ENCODE data around the gene ECI2. TPM values are rescaled to one million over a fixed set of nuclear protein-coding genes. Genes with fewer than 3 reads are reported as not detected.

Gene ECI2
- total and polyA plus RNA-seq, 3 donors from 2014 or later, result 52.3 to 57.2 (median 53.3) TPM

DNA sequence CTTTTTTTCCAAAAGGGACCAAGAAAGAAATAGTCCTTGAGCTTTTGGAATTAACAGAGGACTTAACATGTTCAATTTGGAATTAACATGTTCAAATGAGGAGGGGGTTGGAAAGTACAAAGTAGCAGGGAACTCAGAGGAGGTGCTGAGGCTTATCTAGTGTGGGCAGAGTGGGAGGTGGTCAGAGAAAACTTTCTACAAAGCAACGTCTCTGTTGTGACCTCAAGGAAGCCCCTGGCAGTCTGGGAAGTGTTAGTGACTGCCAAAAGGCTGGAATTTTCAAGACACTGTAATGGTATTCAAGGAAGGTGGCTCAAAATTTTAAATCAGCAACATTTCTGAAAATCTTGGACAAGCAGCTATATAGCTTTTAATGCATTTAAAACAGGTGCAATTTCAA is 7.3 kb downstream of the ECI2 start:
- no peak overlapping the region for H3K4me3 ChIP-seq
- no peaks in the 10 kb centered on the region for H3K4me1 ChIP-seq
- DNase-seq, result no peak
- WGBS, 2 donors, result 26 to 50% methylated on average over 1 of the region's 1 CpG
- intact Hi-C loops (cut with DNase I; ENCODE audit: low total_unique reads), result no loop called here
- no peak for TF ChIP-seq POLR2A (IDR thresholded peaks at IDR 0.05)
- TF ChIP-seq CTCF (IDR thresholded peaks at IDR 0.05), result no peak
- H3K9me3 ChIP-seq, result no peaks in the 10 kb centered on the region
- H3K36me3 ChIP-seq (ENCODE audit: low read depth, missing control alignments), result no peaks in the 10 kb centered on the region
- H3K27me3 ChIP-seq, result no peaks in the 10 kb centered on the region
- H3K27ac ChIP-seq, result no peak overlapping the region

- no peaks in the 10 kb centered on the region for H3K27me3 ChIP-seq
- DNase-seq, result no peak
- no peaks in the 10 kb centered on the region for H3K36me3 ChIP-seq (ENCODE audit: low read depth, missing control alignments)
- intact Hi-C loops (cut with DNase I; ENCODE audit: low total_unique reads), result no loop called here
- 73 to 79% methylated on average over 8 of the region's 8 CpGs for WGBS, 2 donors
- H3K4me1 ChIP-seq, result no peaks in the 10 kb centered on the region
- TF ChIP-seq POLR2A (IDR thresholded peaks at IDR 0.05) (no peak), CTCF (IDR thresholded peaks at IDR 0.05) (no peak)
- no peak overlapping the region for H3K27ac ChIP-seq
- H3K9me3 ChIP-seq, result no peaks in the 10 kb centered on the region
- no peak overlapping the region for H3K4me3 ChIP-seq
These were observed 9.2 kb downstream of the ECI2 start for GRCh38 chr6:4125933-4126864.

DNA sequence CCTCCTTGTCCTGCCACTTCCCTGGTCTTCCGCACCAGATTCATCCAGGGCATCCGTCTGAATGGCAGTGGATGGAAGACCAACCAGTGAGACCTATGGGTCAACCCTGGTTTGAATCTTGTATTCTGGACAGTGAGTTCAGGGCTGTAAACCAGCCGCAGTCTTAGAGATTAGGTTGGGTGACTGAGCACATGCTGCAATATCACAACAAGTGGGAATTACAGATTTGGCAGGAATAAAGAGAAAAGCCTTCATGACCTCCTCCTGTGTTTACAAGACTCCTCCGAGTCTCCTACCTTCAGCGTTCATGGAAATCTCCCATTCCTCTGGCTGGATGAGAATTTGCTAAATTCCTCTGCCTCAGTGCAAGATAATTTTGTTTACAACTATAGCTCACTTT is 9.9 kb downstream of the ECI2 start:
- no peak for TF ChIP-seq POLR2A (IDR thresholded peaks at IDR 0.05)
- no peak for TF ChIP-seq CTCF (IDR thresholded peaks at IDR 0.05)
- H3K9me3 ChIP-seq, result no peaks in the 10 kb centered on the region
- 71 to 83% methylated on average over 5 of the region's 5 CpGs for whole genome bisulfite sequencing, 2 donors
- DNase-seq, result no peak
- intact Hi-C loops (cut with DNase I; ENCODE audit: low total_unique reads), result no loop called here
- no peaks in the 10 kb centered on the region for H3K4me1 ChIP-seq
- no peaks in the 10 kb centered on the region for H3K27me3 ChIP-seq
- H3K4me3 ChIP-seq, result no peak overlapping the region
- H3K36me3 ChIP-seq (ENCODE audit: low read depth, missing control alignments), result no peaks in the 10 kb centered on the region
- no peak overlapping the region for H3K27ac ChIP-seq

DNA sequence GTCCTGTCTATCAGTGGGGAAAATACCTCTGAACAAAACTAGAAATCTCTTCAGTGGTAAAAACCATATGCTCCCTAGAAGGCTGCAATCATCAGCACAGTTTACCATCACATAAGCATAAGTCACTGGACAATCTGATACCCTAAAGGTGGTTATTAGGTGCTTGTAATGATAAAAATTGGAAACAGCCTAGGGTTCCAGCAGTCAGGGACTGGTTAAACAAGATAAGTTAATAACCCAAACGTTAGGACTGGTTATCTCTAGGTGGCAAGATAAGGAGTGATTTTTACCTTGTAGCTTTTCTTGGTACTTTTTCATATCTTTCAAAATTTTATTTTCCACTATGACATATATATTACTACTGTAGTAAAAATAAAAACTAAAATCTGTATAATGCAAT is 11.0 kb downstream of the ECI2 start:
- no peak overlapping the region for H3K27ac ChIP-seq
- H3K4me1 ChIP-seq, result no peaks in the 10 kb centered on the region
- WGBS, 2 donors, result 37 to 45% methylated on average over 1 of the region's 1 CpG
- no peak for DNase-seq
- TF ChIP-seq POLR2A (IDR thresholded peaks at IDR 0.05) (no peak), CTCF (IDR thresholded peaks at IDR 0.05) (no peak)
- H3K36me3 ChIP-seq (ENCODE audit: low read depth, missing control alignments), result no peaks in the 10 kb centered on the region
- no peak overlapping the region for H3K4me3 ChIP-seq
- H3K27me3 ChIP-seq, result no peaks in the 10 kb centered on the region
- no peaks in the 10 kb centered on the region for H3K9me3 ChIP-seq
- intact Hi-C loops (cut with DNase I; ENCODE audit: low total_unique reads), result no loop called here

DNA sequence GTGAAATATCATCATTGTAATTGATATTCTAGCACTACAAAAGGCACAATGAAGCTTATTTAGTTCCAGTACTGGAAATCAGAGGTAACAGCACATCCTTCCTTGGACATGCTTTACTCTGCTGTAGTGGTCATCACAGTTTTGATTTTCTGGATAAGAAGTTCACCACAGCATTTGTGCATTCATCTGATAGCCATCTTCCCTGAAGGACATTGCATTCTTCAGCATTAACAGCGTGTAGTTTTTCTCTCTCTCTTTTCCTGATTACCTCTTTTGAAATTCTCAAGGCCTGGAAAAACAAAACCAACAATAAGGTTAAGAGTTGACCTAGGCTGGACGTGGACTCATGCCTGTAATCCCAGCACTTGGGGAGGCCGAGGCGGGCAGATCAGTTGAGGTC is 19.6 kb downstream of the ECI2 start:
- intact Hi-C loops (cut with DNase I; ENCODE audit: low total_unique reads), result no loop called here
- H3K27me3 ChIP-seq, result no peaks in the 10 kb centered on the region
- WGBS, 2 donors, result 89 to 97% methylated on average over 4 of the region's 4 CpGs
- no peak for DNase-seq
- H3K9me3 ChIP-seq, result no peaks in the 10 kb centered on the region
- no peaks in the 10 kb centered on the region for H3K4me1 ChIP-seq
- TF ChIP-seq POLR2A (IDR thresholded peaks at IDR 0.05), result no peak
- TF ChIP-seq CTCF (IDR thresholded peaks at IDR 0.05), result no peak
- H3K4me3 ChIP-seq, result no peak overlapping the region
- no peaks in the 10 kb centered on the region for H3K36me3 ChIP-seq (ENCODE audit: low read depth, missing control alignments)
- H3K27ac ChIP-seq, result no peak overlapping the region
